ENCODE measurements around the gene CNTN2.

CNTN2 gene

DNA sequence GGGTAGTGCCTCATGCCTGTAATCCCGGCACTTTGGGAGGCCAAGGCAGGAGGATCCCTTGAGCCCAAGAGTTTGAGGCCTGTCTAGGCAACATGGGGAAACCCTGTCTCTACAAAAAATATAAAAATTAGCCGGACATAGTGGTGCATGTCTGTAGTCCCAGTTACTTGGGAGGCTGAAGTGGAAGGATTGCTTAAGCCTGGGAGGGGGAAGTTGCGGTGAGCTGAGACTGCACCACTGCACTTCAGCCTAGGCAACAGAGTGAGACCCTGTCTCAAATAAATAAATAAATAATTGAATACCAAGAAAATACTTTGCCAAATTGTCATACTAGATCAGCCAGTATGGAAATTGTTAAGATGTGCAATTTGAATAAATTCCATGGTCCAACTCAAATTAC is 84.6 kb downstream of the CNTN2 start:
- Mint-ChIP-seq H3K27me3 (ENCODE audit: low read depth) (no peaks in the 10 kb centered on the region), H3K9me3 (no peaks in the 10 kb centered on the region), H3K4me3 (no peak overlapping the region), H3K27ac (no peak overlapping the region), H3K4me1 (ENCODE audit: low read depth) (peaks cover 4% of the 10 kb centered on the region), H3K36me3 (ENCODE audit: low read depth) (no peaks in the 10 kb centered on the region)

Data from T-helper 1 cell treated with Interleukin-12 subunit alpha and Interleukin-12 subunit beta and Interleukin-4 antibody, amounts not matched to agents 30 μg/mL and 1 μg/mL, for 36 hours (primary cell).